Karpas-422 (cell line): ENCODE measurements around the gene JMJD8. TPM values are rescaled to one million over a fixed set of nuclear protein-coding genes. Genes with fewer than 3 reads are reported as not detected.
A peak's percentile ranks its signal among the peaks of the same experiment; 100 is the strongest.

ENCODE experiments used
- DNase-seq: peaks from one replicate; pipeline ENCODE4 v3.0.0-alpha.2; 2015
- H2AFZ ChIP-seq: fragments of 200-600 bp; sonication (generic); 2 replicates; pipeline ENCODE4 v1.6.1; 2014; ENCODE audit warnings: antibody characterized with exemption, low read length, mixed read lengths
- H3K27ac ChIP-seq: fragments of 200-600 bp; sonication (generic); 2 replicates; pipeline ENCODE4 v1.5.1; 2014; ENCODE audit warnings: mild to moderate bottlenecking, low read length, moderate library complexity
- H3K27me3 ChIP-seq: fragments of 200-600 bp; sonication (generic); 2 replicates; pipeline ENCODE4 v1.6.1; 2014; ENCODE audit warnings: low read length, mixed read lengths
- H3K36me3 ChIP-seq: fragments of 200-600 bp; sonication (generic); 2 replicates; pipeline ENCODE4 v1.6.1; 2014; ENCODE audit warnings: low read length, mixed read lengths; ENCODE audit not compliant: insufficient read depth
- H3K4me1 ChIP-seq: fragments of 200-600 bp; sonication (generic); 2 replicates; pipeline ENCODE4 v1.6.1; 2014; ENCODE audit warnings: mild to moderate bottlenecking, low read length, mixed read lengths
- H3K4me2 ChIP-seq: fragments of 200-600 bp; sonication (generic); 2 replicates; pipeline ENCODE4 v1.6.1; 2014; ENCODE audit warnings: low read length, low read depth, mild to moderate bottlenecking; ENCODE audit not compliant: poor library complexity, severe bottlenecking
- H3K4me3 ChIP-seq: fragments of 200-600 bp; sonication (generic); 2 replicates; pipeline ENCODE4 v1.5.1; 2014; ENCODE audit warnings: mild to moderate bottlenecking, antibody characterized with exemption, low read length, mixed read lengths
- H3K79me2 ChIP-seq: fragments of 200-600 bp; sonication (generic); 2 replicates; pipeline ENCODE4 v1.6.1; 2014; ENCODE audit warnings: mild to moderate bottlenecking, low read length, mixed read lengths
- H3K9ac ChIP-seq: fragments of 200-600 bp; sonication (generic); 2 replicates; pipeline ENCODE4 v1.6.0; 2014; ENCODE audit warnings: low read length
- H3K9me2 ChIP-seq: fragments of 200-600 bp; sonication (generic), shearing (Covaris generic); replicated peaks from 2 replicates; pipeline ENCODE4 v1.6.0; 2014; ENCODE audit warnings: mild to moderate bottlenecking, low read length, moderate library complexity; ENCODE audit not compliant: insufficient read depth
- H3K9me3 ChIP-seq: fragments of 300-700, 200-600 bp; sonication (generic); 2 replicates; pipeline ENCODE4 v1.6.1; 2014; ENCODE audit warnings: low read length, mixed read lengths
- H4K20me1 ChIP-seq: fragments of 200-600 bp; sonication (generic); 2 replicates; pipeline ENCODE4 v1.6.1; 2014; ENCODE audit warnings: mild to moderate bottlenecking, antibody characterized with exemption, low read length, low read depth; ENCODE audit not compliant: insufficient read depth
- total RNA-seq: library from RNA; depleted of rRNA; stranded (reverse); fragments of >200 nt; shearing (Covaris generic); gene quantifications from 2 replicates; pipeline ENCODE4 v1.2.3, GENCODE V29; 2014; ENCODE audit warnings: low replicate concordance

The JMJD8 gene
- total RNA-seq, 1 experiment from 2014 or later = 28.1 TPM

- Histone ChIP-seq H3K9me2 (no peaks in the 10 kb centered on the region), H4K20me1 (no peaks in the 10 kb centered on the region), H3K9ac (peak overlapping the region; percentile 91), H3K9me3 (no peaks in the 10 kb centered on the region), H3K27me3 (no peaks in the 10 kb centered on the region), H3K4me2 (peak overlapping the region; percentile 93), H3K4me1 (peaks cover 66% of the 10 kb centered on the region), H3K27ac (peak overlapping the region; percentile 64), H3K36me3 (peaks cover 12% of the 10 kb centered on the region; the same call in 1 of the 2 replicates), H3K4me3 (peak overlapping the region; percentile 91), H3K79me2 (peaks cover 21% of the 10 kb centered on the region), H2AFZ (no peak overlapping the region)
- DNase-seq = no peak
Observed at GRCh38 chr16:728890-729744, 45.0 kb upstream of the JMJD8 start.

GRCh38 chr16:728131-728889, 44.2 kb upstream of the JMJD8 start:
- peak; percentile 97 for DNase-seq
- H3K79me2 ChIP-seq = peaks cover 21% of the 10 kb centered on the region
- no peaks in the 10 kb centered on the region for H3K27me3 ChIP-seq
- no peaks in the 10 kb centered on the region; the same call in 1 of the 2 replicates for H4K20me1 ChIP-seq
- no peak overlapping the region for H2AFZ ChIP-seq
- H3K27ac ChIP-seq = peak overlapping the region; percentile 97
- H3K9me2 ChIP-seq = no peaks in the 10 kb centered on the region
- peaks cover 12% of the 10 kb centered on the region; the same call in 1 of the 2 replicates for H3K36me3 ChIP-seq
- H3K9me3 ChIP-seq = no peaks in the 10 kb centered on the region
- peak overlapping the region; percentile 94 for H3K9ac ChIP-seq
- H3K4me2 ChIP-seq = peak overlapping the region; percentile 93
- peaks cover 74% of the 10 kb centered on the region for H3K4me1 ChIP-seq
- H3K4me3 ChIP-seq = peak overlapping the region; percentile 91

- Histone ChIP-seq H3K9me3 (no peaks in the 10 kb centered on the region), H2AFZ (no peak overlapping the region), H3K9ac (peak overlapping the region; percentile 94), H3K27me3 (no peaks in the 10 kb centered on the region), H3K4me3 (peak overlapping the region; percentile 91), H3K4me1 (peaks cover 83% of the 10 kb centered on the region), H3K4me2 (peak overlapping the region; percentile 93), H3K79me2 (peaks cover 26% of the 10 kb centered on the region), H4K20me1 (no peaks in the 10 kb centered on the region; the same call in 1 of the 2 replicates), H3K9me2 (no peaks in the 10 kb centered on the region), H3K27ac (peak overlapping the region; percentile 97), H3K36me3 (0 out of 2 replicates have a peak, but pooled peaks cover 6% of the 10 kb centered on the region)
- DNase-seq = peak; percentile 91
Observed at GRCh38 chr16:727291-727977, 43.3 kb upstream of the JMJD8 start.

GRCh38 chr16:726438-727290, 42.5 kb upstream of the JMJD8 start, which contains the start of the genes CCDC78 and HAGHL:
TSS of gene CCDC78 (minus strand) at chr16:726443. CDS start at chr16:726367, 76 bp downstream.
TSS of gene HAGHL (plus strand) at chr16:727106. CDS start at chr16:727510, 404 bp downstream.
- Histone ChIP-seq H3K27ac (peak within 1 kb of the TSS; percentile 97), H3K27me3 (no peaks in the 10 kb centered on the region), H3K9me2 (no peaks in the 10 kb centered on the region), H2AFZ (no peak within 1 kb of the TSS), H3K4me1 (peaks cover 90% of the 10 kb centered on the region), H3K9ac (peak within 1 kb of the TSS; percentile 94), H3K36me3 (0 out of 2 replicates have a peak, but pooled peaks cover 6% of the 10 kb centered on the region), H4K20me1 (peaks cover 5% of the 10 kb centered on the region), H3K4me3 (peak within 1 kb of the TSS; percentile 91), H3K79me2 (peaks cover 31% of the 10 kb centered on the region), H3K9me3 (no peaks in the 10 kb centered on the region), H3K4me2 (peak within 1 kb of the TSS; percentile 93)
- DNase-seq = peak; percentile 94

GRCh38 chr16:726188-726437, 42.0 kb upstream of the JMJD8 start:
- Histone ChIP-seq H4K20me1 (peaks cover 8% of the 10 kb centered on the region), H3K27me3 (no peaks in the 10 kb centered on the region), H3K79me2 (peaks cover 33% of the 10 kb centered on the region), H3K4me2 (peak overlapping the region; percentile 89), H3K9ac (peak overlapping the region; percentile 75), H3K9me2 (no peaks in the 10 kb centered on the region), H3K27ac (peak overlapping the region; percentile 91), H3K4me1 (peaks cover 88% of the 10 kb centered on the region), H2AFZ (no peak overlapping the region), H3K9me3 (no peaks in the 10 kb centered on the region), H3K4me3 (peak overlapping the region; percentile 73), H3K36me3 (0 out of 2 replicates have a peak, but pooled peaks cover 6% of the 10 kb centered on the region)
- no peak for DNase-seq

GRCh38 chr16:725463-726187, 41.5 kb upstream of the JMJD8 start:
- Histone ChIP-seq H3K9ac (peak overlapping the region; percentile 75), H3K9me3 (no peaks in the 10 kb centered on the region), H3K4me2 (peak overlapping the region; percentile 89), H3K36me3 (0 out of 2 replicates have a peak, but pooled peaks cover 6% of the 10 kb centered on the region), H3K9me2 (no peaks in the 10 kb centered on the region), H2AFZ (no peak overlapping the region), H3K4me1 (peaks cover 83% of the 10 kb centered on the region), H3K27ac (peak overlapping the region; percentile 91), H3K27me3 (no peaks in the 10 kb centered on the region), H3K79me2 (peaks cover 33% of the 10 kb centered on the region), H4K20me1 (peaks cover 8% of the 10 kb centered on the region), H3K4me3 (peak overlapping the region; percentile 73)
- peak; percentile 72 for DNase-seq

- Histone ChIP-seq H3K4me1 (peaks cover 82% of the 10 kb centered on the region), H3K27me3 (no peaks in the 10 kb centered on the region), H3K27ac (peak overlapping the region; percentile 91), H2AFZ (no peak overlapping the region), H3K36me3 (0 out of 2 replicates have a peak, but pooled peaks cover 3% of the 10 kb centered on the region), H3K9me3 (no peaks in the 10 kb centered on the region), H3K4me3 (peak overlapping the region; percentile 73; the same call in 1 of the 2 replicates), H3K4me2 (peak overlapping the region; percentile 89), H3K9ac (peak overlapping the region; percentile 75), H3K79me2 (peaks cover 32% of the 10 kb centered on the region), H3K9me2 (no peaks in the 10 kb centered on the region), H4K20me1 (peaks cover 8% of the 10 kb centered on the region)
- no peak for DNase-seq
Observed at GRCh38 chr16:725041-725376, 40.9 kb upstream of the JMJD8 start.
